GM21619 (cell line): Measurements from ENCODE around the gene TCAIM.

Source experiments
- ATAC-seq: cut with Tn5 transposase; IDR thresholded peaks from one replicate; pipeline ENCODE4 v1.9.1; 2021; ENCODE audit not compliant: unreplicated experiment

The TCAIM gene, protein sequence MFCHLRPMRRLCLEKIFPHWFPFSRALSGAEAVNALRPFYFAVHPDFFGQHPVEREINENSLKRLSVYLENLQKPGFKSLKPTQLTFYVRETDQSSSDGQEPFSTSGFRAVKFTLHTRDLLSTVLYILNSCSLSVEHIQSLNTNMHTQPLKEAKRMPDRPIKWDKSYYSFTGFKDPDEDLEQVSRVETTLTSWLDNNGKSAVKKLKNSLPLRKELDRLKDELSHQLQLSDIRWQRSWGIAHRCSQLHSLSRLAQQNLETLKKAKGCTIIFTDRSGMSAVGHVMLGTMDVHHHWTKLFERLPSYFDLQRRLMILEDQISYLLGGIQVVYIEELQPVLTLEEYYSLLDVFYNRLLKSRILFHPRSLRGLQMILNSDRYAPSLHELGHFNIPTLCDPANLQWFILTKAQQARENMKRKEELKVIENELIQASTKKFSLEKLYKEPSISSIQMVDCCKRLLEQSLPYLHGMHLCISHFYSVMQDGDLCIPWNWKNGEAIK

DNA sequence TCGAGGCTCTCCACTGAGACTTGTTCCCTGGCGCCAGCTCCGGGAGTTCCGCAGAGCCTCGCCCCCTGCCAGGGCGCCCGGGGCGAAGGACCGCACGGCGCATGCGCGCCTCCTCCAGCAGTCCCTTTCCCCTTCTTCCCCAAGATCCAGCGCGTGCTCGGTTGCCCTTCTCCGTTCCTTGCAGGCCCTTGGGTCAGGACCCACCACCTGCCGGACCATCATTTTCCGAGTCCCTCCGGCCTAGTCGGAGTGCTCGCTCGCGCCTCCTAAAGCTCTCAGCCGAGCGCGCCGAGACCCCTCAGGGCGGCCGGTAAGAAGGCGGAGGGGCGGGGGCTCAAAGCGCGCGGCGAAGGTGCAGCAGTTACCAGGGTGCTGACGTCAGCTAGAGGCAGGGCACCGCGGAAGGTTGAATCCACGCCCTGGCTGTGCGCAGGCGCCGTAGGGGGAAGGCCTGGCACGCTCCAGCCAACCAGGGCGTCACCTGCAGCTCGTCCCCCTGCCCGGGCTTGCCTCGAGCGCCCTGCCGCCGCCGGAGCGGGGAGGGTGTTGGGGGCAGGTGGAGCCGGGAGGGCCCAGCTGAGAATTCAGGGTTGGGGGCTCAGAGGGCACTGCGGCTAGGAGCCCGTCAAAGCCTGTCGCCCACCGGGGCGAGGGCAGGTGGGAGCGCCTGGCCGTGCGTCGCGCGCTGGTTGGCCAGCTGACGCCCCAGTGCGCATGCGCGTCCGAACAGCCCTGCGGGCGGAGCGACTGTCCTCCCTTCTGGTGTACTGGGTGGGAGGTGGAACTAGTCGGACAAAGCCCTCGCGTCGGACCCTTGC, at the start of gene TCAIM:
TCAIM (plus strand) TSS at position 757 of the 818 bp plus-strand sequence. CDS start 16,017 bp downstream, outside the sequence.
- ATAC-seq, result peak; percentile 91

DNA sequence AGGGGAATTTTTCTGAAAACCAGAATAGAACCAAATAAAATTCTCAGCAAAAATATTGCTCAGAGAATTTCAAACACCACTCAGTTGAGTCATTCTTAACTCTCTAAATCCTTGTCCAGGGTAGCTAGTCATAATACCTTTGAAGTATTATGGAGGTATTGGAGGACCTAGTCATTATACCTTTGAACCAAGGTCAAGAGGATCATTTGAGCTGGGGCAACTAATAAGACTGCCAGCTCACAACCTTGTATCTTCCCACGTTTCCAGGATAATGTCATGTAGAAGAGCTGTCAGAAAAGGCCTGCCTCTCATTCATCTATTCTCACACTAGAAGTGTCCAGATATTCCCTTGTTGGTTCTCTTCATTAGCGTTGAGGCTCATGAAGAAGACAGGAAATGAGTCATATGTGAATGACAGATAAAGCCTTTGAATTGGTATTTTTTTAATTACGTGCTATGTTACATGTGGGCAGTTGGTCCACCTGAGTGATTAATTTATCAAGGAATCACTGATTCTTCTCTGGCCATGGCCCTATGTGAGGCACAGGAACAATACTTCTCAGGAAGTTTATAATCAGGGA, 48.6 kb upstream of the TCAIM start:
- ATAC-seq, result no peak

DNA sequence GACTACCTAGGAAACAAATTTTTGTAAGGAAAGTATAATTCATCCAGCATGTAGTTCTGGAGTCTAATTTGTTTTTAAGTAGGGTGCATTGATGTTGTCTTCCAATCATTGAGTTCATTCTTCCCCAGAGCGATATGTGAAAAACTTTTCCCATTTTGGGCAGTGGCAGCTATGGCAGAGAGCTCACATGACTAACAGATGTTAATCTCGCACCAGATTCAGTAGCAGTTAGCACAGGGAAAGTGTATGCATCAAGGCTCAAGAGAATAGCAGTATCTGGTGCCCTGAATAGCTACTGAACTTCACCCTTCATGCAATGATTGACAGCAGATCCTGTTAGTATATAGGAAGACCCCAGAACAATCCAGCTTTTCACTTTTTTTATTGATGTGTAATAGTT, 46.3 kb upstream of the TCAIM start:
- ATAC-seq, result no peak

DNA sequence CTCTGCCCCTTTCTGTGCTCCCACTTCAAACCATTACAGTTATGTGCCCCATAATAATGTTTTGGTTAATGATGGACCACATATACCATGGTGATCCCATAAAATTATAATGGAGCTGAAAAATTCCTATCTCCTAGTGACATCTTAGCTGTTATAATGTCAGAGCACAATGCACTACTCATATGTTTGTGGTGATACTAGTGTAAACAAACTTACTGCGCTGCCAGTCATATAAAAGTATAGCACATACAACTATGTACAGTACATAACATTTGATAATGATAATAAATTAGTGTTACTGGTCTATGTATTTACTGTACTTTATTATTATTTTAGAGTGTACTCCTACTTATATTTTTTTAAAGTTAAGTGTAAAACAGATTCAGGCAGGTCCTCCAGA, 45.6 kb upstream of the TCAIM start:
- no peak for ATAC-seq

DNA sequence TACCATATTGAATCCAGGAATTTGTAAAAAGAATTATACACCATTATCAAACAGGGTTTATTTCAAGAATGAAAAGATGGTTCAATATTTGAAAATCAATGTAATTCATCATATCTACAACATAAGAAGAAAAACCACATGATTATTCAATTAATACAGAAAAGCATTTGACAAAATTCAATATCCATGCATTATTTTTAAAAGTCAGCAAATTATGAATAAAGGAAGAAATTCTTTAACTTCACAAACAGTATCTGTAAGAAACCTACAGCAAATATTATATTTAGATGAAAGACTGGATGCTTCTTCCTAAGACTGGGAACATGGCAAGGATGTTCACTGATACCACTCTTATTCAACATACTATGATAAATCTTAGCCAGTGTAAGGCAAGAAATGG, 41.3 kb upstream of the TCAIM start:
- ATAC-seq, result no peak

DNA sequence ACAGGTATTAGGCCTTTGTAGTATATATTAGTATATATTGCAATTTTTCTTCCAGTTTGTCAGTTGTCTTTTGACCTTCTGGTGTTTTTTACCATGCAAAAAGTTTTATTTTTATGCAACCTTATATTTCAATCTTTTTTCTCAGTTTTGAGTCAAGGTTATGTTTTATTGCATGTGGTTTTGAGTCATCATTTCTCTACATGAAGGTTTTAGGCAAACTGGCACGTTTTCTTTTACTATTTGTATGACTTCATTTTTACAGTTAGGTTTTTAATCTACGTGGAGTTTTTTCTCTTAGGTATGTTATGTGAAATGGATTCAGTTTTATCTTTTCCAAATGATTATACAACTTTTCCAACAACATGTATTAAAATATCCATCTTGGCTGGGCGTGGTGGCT, 36.8 kb upstream of the TCAIM start:
- no peak for ATAC-seq

DNA sequence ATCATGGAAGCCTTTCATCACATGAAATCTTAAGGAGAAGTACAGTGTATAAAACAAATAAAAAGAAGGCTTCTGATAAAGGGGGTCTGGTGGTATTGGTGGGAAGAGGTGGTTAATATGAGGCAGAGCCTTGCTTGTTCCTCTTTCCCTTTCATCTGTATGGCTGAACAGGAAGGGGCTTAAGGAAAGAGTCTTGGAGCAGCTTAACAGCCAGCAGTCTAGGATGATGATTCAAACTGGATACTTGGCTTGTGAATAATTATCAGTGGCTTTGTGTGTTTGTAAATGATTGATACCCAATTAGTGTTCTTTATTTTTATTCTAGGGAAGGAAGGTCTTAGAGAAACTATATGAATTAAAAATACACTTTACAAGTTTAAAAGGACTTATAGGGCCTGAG, 29.1 kb upstream of the TCAIM start:
- no peak for ATAC-seq

DNA sequence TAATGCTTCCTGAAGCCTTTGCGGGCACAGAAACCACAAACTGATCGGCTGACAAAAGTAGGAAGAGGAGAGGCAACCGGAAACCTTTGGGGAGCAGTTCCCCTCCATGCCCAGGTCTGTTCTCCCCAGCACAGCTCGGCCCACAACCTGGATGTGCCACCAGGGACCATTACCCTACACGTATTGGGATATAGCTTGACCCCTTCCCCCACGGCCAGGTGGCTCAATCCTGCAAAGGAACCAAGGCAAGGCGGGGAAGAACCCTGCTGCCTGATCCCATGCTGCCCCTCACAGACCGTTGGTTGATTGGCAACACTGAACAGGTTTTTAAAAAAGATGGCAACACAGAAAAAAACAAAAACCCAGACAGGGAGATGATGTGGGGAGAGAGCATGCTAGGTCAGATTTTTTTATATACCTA, 19.7 kb upstream of the TCAIM start:
- ATAC-seq, result no peak

DNA sequence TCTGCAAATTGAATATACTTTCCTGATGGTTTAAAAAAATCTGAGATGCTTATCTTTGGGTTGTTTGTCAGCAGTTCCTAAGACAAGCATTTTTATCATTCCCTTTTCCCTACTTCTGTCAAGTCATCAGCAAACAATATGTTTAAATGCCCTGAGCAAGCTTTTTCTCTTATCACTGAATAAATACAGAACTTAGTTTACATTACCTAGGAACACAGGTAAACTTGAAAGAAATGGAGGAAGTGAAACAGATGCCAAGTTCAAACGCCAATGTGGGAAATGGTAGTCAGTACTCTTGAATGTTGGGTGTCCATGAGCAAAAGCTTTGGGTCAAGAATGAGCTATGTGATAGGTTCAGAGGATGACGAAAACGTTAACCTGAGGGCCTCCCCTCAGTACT, 17.2 kb upstream of the TCAIM start:
- ATAC-seq, result no peak

DNA sequence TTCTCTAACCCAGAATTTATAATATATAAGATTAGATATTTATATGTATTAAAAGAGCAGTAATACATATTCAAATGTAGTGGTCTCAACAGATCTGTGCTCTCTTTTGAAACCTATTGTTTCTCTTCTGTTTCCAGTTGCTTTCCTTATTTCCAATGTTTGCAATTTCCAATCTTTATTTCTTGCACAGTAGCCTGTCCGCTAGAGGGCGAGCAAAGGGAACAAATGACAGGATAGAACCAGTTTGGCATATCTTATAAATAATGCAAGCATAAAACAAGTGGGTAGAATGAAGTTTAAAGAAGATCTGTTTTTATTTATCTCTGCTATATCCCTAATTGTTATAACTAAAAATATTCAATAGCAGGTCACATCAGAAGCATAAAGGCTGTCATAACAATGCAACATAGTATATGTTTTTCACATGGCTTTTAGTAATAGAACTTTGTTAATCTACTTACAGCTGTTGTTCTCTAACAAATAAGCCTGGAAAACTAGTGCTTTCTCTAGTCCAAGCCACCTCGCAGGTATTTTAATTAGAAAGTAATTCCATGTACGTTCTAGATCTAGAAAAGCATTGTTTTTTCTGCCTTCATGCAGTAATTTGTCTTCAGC, 15.1 kb upstream of the TCAIM start:
- no peak for ATAC-seq

DNA sequence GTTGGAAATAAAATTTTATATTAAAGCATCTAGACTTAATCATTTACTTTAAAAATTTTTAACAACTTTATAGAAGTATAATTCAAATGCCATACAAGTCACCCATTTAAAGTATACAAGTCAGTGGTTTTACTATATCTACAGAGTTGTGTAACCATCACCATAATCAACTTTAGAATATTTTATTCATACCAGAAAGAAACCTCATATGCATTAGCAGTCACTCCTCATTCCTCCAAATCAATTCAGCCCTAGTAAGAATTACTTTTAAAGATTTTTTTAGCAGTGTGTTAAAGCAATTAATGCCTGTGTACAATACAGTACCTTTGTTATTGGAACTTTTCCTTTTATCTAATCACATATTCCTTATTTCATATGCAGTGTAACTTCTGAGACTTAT, 14.0 kb upstream of the TCAIM start:
- no peak for ATAC-seq

DNA sequence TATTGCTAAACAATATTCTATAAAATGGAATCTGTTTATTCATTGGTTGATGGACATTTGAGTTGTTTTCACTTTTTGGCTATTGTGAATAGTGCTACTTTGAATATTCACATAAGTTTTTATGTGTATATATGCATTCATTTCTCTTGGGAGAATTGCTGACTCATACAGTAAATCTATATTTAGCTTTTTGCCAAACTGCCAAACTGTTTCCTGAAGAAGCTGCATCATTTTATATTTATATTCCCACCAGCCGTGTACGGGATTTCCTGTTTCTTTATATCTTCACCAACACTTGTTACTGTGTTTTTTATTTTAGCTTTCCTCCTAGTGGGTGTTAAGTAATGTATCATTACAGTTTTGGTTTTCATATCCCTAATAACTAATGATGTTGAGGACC, 12.5 kb upstream of the TCAIM start:
- no peak for ATAC-seq

DNA sequence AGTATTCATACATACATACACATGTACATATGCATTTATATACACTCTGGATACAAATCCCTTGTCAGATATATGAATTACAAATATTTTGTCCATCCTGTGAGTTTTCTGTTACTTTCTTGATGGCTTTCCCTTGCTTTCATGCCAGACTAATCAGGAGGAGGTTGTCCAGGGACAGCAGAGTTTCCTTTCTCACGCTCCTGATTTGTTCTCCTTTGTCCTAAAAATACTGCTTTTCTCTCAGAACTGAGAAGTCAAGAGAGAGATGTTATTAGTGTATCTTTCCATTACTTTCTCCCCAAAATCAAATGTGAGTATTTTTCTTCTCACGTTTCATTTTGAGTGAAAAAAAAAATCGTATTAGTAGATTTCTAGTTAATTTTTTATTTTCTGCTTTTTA, 12.1 kb upstream of the TCAIM start:
- no peak for ATAC-seq

DNA sequence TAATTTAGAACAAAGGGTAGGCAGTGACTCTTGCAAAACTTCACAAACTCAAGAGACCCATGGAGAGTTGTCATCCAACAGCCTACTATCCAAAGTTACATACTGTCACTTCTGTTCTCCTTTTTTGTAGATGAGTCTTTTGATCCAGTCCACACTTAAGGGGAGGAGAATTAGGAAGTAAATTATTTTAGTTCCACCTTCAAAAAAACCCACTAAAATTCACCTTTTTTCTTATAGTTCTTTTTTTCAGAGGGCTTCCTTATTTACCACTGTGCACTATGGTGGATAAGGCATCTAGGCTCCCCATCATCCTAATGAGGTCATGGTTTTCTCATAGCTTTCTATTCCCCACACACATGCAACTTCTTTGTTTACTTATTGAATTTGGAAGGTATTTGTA, 8.6 kb upstream of the TCAIM start:
- ATAC-seq, result no peak

DNA sequence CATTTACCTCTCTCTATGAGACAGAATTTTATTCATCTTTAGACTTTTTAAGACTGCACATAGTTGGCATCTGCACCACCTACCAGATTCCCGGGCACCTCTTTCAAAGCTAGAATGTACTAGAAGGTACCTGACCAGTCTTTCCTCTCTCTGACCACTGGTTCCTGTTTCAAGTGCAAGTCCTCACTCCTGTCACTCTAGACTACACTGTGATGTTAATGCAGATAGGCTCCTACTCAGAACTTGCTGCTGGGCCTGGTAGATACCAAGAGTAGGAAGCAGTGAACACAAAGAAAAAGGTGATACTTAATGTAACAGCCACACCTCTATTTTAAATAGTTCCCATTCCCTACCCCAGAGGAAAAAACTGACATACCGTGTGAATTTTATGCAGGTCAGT, 8.1 kb upstream of the TCAIM start:
- ATAC-seq, result no peak

DNA sequence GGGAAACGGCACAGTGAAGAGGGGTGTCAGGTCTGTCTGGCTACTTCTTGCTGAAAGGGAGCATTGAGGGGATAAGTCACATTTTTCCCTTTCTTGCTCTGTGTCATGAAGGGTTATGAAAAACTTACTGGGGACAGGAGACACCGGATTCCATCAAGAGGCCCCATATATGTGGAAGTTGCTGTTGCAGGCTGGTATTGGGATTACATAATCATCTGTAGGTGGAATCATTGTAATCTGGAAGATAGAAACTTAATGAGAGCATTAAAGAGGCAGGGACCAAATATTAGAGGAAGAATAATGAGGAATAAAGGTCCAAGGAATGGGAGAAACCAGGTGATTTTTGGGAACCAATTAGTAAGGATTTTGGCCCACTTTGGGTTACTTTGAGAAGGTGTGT, 4.2 kb upstream of the TCAIM start:
- no peak for ATAC-seq

DNA sequence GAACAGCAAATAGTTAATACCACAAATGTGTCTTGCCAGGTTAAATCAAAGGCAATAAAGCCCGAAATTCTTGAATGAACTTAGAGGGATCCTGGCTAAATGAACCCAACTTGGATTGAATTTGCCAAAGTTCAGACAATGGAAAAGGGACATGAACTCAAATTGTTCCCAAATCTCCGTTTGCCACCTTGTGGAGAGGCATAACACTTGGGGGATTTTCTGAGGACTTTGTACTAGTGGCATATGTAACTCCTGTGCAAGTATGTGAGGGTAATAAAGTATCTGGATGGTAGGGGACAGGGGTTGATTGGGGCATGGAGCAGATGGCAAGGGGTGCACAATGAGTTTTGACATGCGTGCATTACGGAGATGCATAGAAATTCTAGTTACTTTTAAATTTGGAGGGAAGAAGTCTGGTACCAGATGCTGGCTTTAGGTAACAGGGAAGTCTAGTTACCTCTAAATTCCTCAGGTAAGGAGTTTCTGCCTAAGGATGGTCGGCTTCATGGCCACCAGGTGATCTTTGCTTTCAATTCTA, 1.2 kb upstream of the TCAIM start:
- no peak for ATAC-seq

DNA sequence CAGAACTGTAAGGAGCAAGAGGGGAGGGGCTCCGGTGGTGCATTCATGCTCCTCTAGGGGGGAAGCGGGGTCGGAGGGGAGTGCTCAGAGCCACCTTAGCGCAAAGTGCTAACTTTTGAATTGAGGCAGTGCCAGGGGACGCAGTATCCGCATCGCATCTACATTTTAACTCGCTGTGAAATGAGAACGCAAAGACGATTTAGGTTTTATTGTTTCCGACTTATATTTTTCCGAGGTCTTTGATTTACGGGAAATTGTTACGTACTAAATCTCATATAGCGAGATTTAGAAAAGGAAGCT, 212 bp downstream of the TCAIM start:
- no peak for ATAC-seq

DNA sequence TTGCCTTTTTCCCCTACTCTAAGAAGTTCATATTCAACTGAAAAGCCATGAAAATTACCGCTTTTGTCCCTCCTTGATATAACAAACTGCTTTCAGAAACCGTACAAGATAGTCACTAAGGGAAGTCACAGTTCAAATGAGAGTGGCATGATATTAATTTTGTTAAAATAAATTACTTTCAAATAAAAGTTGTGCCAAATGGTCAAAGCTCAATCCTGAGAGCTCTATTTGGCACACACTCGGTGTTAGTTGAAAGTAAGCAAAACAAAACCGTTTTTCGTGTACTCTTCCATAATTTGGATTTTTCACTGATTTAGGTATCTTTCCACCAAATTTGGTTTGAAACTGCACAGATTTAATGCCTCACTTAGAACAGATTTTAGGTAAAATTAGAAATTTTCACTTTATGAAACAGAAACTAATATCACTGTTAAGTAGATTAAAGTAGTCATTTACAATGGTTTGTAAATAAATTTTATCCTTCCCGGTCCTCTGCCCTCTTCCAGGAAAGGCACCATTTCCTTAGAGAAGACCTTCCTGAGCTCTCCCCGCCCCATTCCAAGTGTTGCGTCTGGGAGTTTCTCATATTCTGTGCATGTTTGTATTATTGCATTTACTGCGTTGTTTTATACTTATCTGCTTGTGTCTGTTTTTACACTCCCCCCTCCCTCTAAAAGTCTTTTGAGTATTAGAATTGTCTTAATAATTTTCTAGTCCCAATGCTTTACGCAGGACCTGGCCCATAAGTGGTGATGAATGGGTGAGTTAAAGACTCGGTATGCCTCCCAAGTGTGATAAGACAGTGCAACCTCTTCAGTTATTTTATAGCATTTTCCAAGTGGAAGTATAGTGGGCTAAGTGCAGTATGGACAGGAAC, 853 bp downstream of the TCAIM start:
- no peak for ATAC-seq

DNA sequence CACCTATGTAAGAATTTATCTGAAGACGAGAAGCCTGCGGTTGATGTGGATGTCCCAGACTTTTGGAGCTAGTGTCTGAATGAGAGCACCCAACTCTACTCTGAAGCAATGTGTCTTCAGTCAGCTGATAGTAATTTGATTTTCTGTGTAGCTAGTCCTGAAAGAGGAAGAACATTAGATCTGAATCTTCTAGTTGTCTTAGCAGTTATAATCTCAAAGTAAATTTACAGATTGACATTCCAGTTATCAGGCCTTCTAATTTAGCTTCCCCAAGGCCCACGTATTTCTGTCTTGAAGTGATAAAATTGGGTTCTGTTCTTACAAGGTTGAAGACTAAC, 1.5 kb downstream of the TCAIM start:
- no peak for ATAC-seq
